Measurements from ENCODE around the gene BCS1L.

The BCS1L gene

GRCh38 chr2:218662827-218663226 is 3.3 kb downstream of the BCS1L start:
- DNase-seq: no peak

- DNase-seq: no peak
These were observed 4.4 kb downstream of the BCS1L start for GRCh38 chr2:218663901-218664300.

- no peak for DNase-seq
These were observed 5.2 kb downstream of the BCS1L start for GRCh38 chr2:218664653-218665052.

GRCh38 chr2:218671097-218671653 is 11.7 kb downstream of the BCS1L start:
- DNase-seq: no peak

GRCh38 chr2:218671654-218672566 is 12.4 kb downstream of the BCS1L start, which contains the start of the genes RNF25 and STK36:
Gene RNF25, minus strand, starts transcription at chr2:218672002. Its CDS starts 32 bp downstream, at chr2:218671970.
Gene STK36, plus strand, starts transcription at chr2:218672086. Its CDS starts 744 bp downstream, at chr2:218672830.
- peak; percentile 69 for DNase-seq

- DNase-seq: no peak
These were observed 19.6 kb downstream of the BCS1L start for GRCh38 chr2:218679119-218679518.

GRCh38 chr2:218680061-218680460 is 20.6 kb downstream of the BCS1L start:
- no peak for DNase-seq

- peak; percentile 7 for DNase-seq
These were observed 28.0 kb downstream of the BCS1L start for GRCh38 chr2:218687400-218688060.

- no peak for DNase-seq
These were observed 31.8 kb downstream of the BCS1L start for GRCh38 chr2:218691234-218691633.

- DNase-seq: no peak
These were observed 35.1 kb downstream of the BCS1L start for GRCh38 chr2:218694405-218695145.

- no peak for DNase-seq
These were observed 39.4 kb downstream of the BCS1L start for GRCh38 chr2:218698885-218699284.

- DNase-seq: no peak
These were observed 42.3 kb downstream of the BCS1L start for GRCh38 chr2:218701806-218702205.

- no peak for DNase-seq
These were observed 43.9 kb downstream of the BCS1L start for GRCh38 chr2:218703341-218703740.

GRCh38 chr2:218708086-218708485 is 48.6 kb downstream of the BCS1L start:
- DNase-seq: no peak

GRCh38 chr2:218709908-218710307 is 50.4 kb downstream of the BCS1L start:
- DNase-seq: no peak

- no peak for DNase-seq
These were observed 50.8 kb downstream of the BCS1L start for GRCh38 chr2:218710334-218710686.

- DNase-seq: peak; percentile 97
These were observed 51.4 kb downstream of the BCS1L start, which contains the start of gene TTLL4 for GRCh38 chr2:218710687-218711549. Gene TTLL4, plus strand, starts transcription at chr2:218710835. Its CDS starts 26,842 bp downstream, at chr2:218737677.

GRCh38 chr2:218711550-218711929 is 52.1 kb downstream of the BCS1L start:
- no peak for DNase-seq
